Activated CD8-positive, alpha-beta T cell treated with anti-CD3 and anti-CD28 coated beads for 36 hours (primary cell): ENCODE results near the gene CHURC1. TPM values are rescaled to one million over a fixed set of nuclear protein-coding genes. Genes with fewer than 3 reads are reported as not detected.

Experiments used
- ATAC-seq: fragments of 200-7000 bp; cut with Tn5 transposase; one replicate; pipeline ENCODE4 v1.10.0; 2021; ENCODE audit warnings: mild to moderate bottlenecking, moderate library complexity
- CTCF ChIA-PET: fragments of 350-600 bp; sonication (Branson Sonifier 250); formaldehyde crosslinking; loops from one replicate; lab custom pipeline; 2021; ENCODE audit warnings: antibody characterized with exemption; lab: Charles Lee
- POLR2A ChIA-PET: fragments of 350-600 bp; sonication (Branson Sonifier 250); formaldehyde crosslinking; loops from one replicate; lab custom pipeline; 2021; ENCODE audit warnings: antibody characterized with exemption; lab: Charles Lee
- DNase-seq: peaks from one replicate; pipeline ENCODE4 v3.0.0-alpha.2; 2020
- H3K27ac Mint-ChIP-seq: one replicate; pipeline ENCODE4 v1.8.0; 2021; ENCODE audit warnings: mild to moderate bottlenecking, mixed read lengths
- H3K27me3 Mint-ChIP-seq: one replicate; pipeline ENCODE4 v1.8.0; 2021; ENCODE audit warnings: mixed read lengths
- H3K36me3 Mint-ChIP-seq: one replicate; pipeline ENCODE4 v1.8.0; 2021; ENCODE audit warnings: low read depth, mixed read lengths
- H3K4me1 Mint-ChIP-seq: one replicate; pipeline ENCODE4 v1.8.0; 2021; ENCODE audit warnings: low read depth, mixed read lengths
- H3K4me3 Mint-ChIP-seq: one replicate; pipeline ENCODE4 v1.8.0; 2021; ENCODE audit warnings: mild to moderate bottlenecking, moderate library complexity, mixed read lengths
- H3K9me3 Mint-ChIP-seq: one replicate; pipeline ENCODE4 v1.8.0; 2021; ENCODE audit warnings: mixed read lengths
- CTCF ChIP-seq: fragments of 200-600 bp; IDR thresholded peaks from one replicate; pipeline ENCODE4 v1.8.0; 2022; ENCODE audit warnings: antibody characterized with exemption, mild to moderate bottlenecking
- intact Hi-C: fragments of 100-400 bp; cut with micrococcal nuclease; formaldehyde crosslinking; loops from one replicate; pipeline ENCODE4 v1.10.0; 2022
- total RNA-seq, 2 experiments: library from RNA; stranded (reverse); gene quantifications; one replicate each; pipeline ENCODE4 v1.2.3, GENCODE V29; 2021

CHURC1 gene
- total RNA-seq, 2 experiments from 2014 or later = 47.0 to 57.4 TPM

GRCh38 chr14:64920465-64920864, 6.2 kb downstream of the CHURC1 start:
- H3K4me1 Mint-ChIP-seq = peaks cover 67% of the 10 kb centered on the region
- H3K27me3 Mint-ChIP-seq = no peaks in the 10 kb centered on the region
- intact Hi-C loops = no loop called here
- peaks cover 4% of the 10 kb centered on the region for H3K9me3 Mint-ChIP-seq
- ATAC-seq (no peak), DNase-seq (no peak)
- ChIA-PET POLR2A (no interaction called here), CTCF (no interaction called here)
- peaks cover 45% of the 10 kb centered on the region for H3K36me3 Mint-ChIP-seq
- TF ChIP-seq CTCF = no peak
- no peak overlapping the region for H3K4me3 Mint-ChIP-seq
- peak overlapping the region; percentile 45 for H3K27ac Mint-ChIP-seq

- no peak overlapping the region for H3K27ac Mint-ChIP-seq
- POLR2A ChIA-PET = no interaction called here
- H3K4me1 Mint-ChIP-seq = peaks cover 58% of the 10 kb centered on the region
- DNase-seq = no peak
- H3K4me3 Mint-ChIP-seq = no peak overlapping the region
- no peak for ATAC-seq
- no peaks in the 10 kb centered on the region for H3K27me3 Mint-ChIP-seq
- peaks cover 44% of the 10 kb centered on the region for H3K36me3 Mint-ChIP-seq
- intact Hi-C loops = no loop called here
- peaks cover 2% of the 10 kb centered on the region for H3K9me3 Mint-ChIP-seq
- TF ChIP-seq CTCF = no peak
- CTCF ChIA-PET = interaction anchor here (2.8 kb wide), 1 partner anchor 13 kb away, joined by 9 read pairs; no protein-coding TSS in a partner anchor
Measured at GRCh38 chr14:64923015-64923414, 8.8 kb downstream of the CHURC1 start.

- Mint-ChIP-seq H3K4me1 (peaks cover 40% of the 10 kb centered on the region), H3K27ac (peak overlapping the region; percentile 84), H3K27me3 (no peaks in the 10 kb centered on the region), H3K9me3 (peaks cover 2% of the 10 kb centered on the region), H3K36me3 (peaks cover 37% of the 10 kb centered on the region), H3K4me3 (no peak overlapping the region)
- CTCF ChIA-PET = interaction anchor here (1.0 to 2.0 kb wide), 4 partner anchors 10 to 60 kb away, joined by 3 to 12 read pairs (median 3); partner anchors contain the start of gene FNTB
- DNase-seq (no peak), ATAC-seq (no peak)
- intact Hi-C loops = no loop called here
- POLR2A ChIA-PET = interaction anchor here (0.6 to 1.5 kb wide), 3 partner anchors 13 to 158 kb away, joined by 3 read pairs; no protein-coding TSS in a partner anchor
- TF ChIP-seq CTCF = no peak
Measured at GRCh38 chr14:64926398-64926995, 12.2 kb downstream of the CHURC1 start.

- H3K27me3 Mint-ChIP-seq = no peaks in the 10 kb centered on the region
Measured at GRCh38 chr14:64927031-64927430, 12.8 kb downstream of the CHURC1 start.

More at GRCh38 chr14:64927031-64927430, 12.8 kb downstream of the CHURC1 start:
- DNase-seq (no peak), ATAC-seq (no peak)
- peaks cover 36% of the 10 kb centered on the region for H3K4me1 Mint-ChIP-seq
- ChIA-PET CTCF (interaction anchor here (0.9 to 2.0 kb wide), 7 partner anchors 9 to 1033 kb away, joined by 3 to 12 read pairs (median 3); partner anchors contain the start of gene FNTB), POLR2A (interaction anchor here (1.0 to 1.5 kb wide), 6 partner anchors 11 to 60 kb away, joined by 3 to 6 read pairs (median 3); partner anchors contain the start of genes CHURC1 and FNTB)
- intact Hi-C loops = no loop called here
- H3K9me3 Mint-ChIP-seq = no peaks in the 10 kb centered on the region
- no peak for TF ChIP-seq CTCF
- no peak overlapping the region for H3K4me3 Mint-ChIP-seq
- peak overlapping the region; percentile 84 for H3K27ac Mint-ChIP-seq
- H3K36me3 Mint-ChIP-seq = peaks cover 38% of the 10 kb centered on the region
